Smooth muscle cell of the brain vasculature (primary cell): ENCODE data around the gene MYOM3.

Experiments
- DNase-seq: peaks from one replicate; pipeline ENCODE4 v3.0.0-alpha.2; 2012; ENCODE audit warnings: low read depth, low spot score

The MYOM3 gene

DNA sequence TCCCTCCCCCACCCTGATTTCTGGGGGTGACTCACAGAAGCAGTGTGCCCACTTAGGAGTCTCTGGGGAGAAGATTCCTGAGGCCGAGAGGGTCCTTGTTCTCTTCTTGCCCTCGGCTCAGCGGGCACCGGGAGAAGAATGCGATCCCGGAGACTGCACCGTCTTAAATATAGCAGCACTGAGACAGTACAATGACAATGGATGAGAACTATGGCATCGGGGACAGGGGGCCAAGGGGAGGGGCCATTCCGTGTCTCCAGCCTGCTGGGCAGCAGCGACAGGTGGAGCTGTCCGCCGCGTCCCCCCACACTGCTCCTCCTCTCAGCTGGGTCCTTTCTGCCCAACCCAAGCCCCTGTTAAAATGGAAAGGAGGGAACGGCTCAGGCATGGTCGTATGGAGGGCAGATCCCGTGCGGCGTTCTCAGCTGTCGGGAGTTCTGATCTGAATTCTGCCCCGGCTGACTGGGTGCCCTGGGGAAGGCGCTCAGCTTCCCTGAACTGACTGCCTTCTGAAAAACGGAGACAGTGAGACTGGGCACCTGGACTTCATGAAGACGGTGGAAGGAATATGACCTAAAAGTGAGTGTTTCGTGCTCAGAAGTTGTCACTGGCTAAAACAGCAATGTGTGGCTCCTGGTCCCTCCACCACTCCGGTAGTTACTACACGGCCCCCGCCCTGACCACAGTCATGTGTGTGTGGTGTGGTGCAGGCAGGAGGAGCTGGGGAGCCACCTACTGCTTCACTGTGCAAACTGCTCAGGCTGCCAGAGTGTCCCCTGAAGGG, at the start of gene MYOM3:
TSS of gene MYOM3 (minus strand) at position 140 of the 784 bp plus-strand sequence. CDS start 3,499 bp downstream, outside the sequence.
- no peak for DNase-seq

DNA sequence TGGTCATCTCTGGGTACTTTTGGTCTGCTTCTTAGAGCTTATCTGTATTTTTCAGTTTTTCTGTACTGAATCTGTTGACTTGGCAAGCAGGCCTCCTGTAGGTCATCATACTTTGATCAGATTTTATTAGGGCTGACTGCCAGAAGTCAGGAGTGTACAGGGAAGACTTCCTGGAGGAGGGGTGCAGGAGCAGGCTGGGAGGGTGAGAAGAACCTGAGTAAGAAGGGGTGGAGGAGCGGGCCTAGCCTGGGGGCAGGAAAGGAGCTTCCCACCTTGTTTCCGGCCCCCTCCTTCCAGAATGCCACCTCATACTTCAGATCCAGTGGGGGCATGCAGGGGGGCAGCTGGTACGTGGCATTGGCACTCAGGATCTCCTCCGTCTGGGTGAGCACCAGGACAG, 49.3 kb upstream of the MYOM3 start:
- no peak for DNase-seq

DNA sequence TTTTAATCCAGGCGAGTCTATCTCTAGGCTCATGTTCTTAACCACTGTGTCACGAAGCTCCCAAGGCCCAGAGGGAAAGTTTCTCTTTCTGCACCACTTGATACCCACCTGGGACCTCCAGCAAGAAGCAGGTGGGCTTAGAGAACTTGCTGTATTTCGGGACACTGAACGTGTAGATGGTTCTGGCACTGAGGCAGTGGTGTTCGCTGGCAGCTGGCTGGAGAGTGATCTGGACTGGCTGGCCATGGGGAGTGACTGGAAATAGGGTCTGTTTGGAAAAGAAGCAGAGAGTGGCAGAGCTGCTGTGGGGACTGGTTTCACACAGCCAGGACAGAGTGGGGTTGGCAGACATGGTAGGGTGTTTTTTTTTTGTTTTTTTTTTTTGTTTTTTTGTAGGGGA, 47.4 kb upstream of the MYOM3 start:
- no peak for DNase-seq

DNA sequence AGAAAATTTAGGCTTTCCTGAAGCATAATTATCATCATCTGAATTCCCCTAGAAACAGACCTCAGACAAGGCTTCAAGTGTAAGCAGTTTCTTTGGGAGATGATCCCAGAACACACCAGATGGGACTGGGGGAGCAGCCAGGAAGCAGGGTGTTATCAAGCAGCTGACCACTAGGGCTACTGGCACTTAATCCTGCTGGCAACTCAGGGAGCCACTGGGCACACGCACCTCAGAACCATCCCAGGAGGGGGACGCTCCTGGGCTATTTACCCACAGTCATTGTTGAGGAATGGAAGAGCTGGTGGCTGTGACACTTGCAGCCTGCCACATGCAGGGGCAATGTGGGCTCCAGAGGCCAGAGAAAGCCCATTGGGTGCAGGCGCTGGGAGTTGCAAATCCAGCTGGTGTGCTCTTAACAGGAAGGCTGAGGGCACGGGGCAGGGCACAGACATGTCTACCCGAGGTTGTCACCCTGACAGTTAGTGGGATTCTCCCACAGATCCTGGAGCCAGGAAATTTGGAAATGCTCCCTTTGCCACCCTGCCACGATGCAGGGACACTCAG, 46.1 kb upstream of the MYOM3 start:
- no peak for DNase-seq

DNA sequence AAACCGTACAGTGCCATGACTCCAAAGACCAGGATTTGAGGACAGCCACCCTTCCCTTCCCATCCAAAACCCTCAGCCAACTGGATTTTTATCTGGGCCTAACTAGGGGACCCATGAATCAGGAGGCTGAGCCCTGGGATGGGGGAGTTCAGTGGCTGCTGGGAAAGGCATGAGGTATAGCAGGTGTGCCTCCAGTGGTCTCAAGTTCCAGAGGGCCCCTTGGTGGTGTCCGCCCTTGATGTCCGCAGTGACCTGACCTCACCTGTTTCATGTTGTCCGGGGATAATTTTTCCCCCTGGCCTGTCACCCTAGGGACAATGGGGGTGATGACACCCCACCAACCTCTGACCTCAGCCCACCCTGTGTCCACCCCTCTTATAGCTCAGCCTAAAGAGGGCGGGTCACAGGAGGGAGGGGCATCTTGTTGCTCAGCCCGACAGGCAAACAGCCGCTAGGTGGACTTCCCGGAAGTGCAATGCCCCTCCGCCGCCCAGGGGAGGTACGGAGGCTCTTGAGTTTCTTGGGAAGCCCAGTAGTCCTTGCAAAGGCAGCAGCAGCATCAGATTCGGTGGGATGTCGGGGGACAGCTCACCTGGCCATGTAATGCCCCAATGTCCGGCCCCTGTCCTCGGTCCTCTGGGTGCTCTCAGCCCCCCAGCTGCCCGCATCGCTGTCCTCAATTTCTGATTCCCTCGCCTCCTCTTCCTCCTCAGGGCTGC, 44.8 kb upstream of the MYOM3 start:
- no peak for DNase-seq

DNA sequence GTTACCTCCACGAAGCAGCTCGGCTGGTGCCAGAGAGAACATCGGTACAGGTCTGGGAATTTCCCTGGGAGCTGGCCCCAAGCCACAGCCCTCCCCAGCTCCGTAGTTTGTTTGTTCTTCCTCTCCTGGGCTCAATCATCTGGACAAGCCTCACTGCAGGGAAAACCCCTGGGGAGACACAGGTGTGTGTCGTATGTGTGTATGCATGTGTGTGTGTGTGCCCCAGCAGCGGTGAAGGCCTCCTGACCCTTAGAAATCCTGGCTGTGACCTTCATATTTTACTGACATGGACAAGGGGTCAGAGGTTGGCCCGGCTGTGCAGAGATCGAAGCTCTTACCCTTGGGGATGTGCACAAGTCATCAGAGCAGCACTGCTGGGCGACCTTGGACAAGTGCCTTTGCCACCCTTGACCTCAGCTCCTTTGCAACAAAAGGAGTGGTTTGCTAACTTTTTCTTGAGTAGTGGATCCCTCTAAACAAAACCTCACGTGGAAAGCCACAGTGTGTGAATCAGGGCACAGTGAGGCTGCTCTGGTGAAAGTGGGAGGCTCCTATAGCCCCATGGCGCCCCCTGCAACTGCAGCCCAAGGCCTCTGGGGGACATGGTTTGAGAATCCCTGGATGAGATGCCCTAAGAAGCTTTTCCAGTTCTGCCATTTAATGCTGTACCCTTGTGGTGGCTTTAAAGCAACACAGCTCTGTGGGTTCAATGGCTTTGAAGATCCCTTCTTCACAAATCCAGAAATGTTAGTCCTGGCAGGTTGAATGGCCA, 43.3 kb upstream of the MYOM3 start:
- DNase-seq, result no peak

DNA sequence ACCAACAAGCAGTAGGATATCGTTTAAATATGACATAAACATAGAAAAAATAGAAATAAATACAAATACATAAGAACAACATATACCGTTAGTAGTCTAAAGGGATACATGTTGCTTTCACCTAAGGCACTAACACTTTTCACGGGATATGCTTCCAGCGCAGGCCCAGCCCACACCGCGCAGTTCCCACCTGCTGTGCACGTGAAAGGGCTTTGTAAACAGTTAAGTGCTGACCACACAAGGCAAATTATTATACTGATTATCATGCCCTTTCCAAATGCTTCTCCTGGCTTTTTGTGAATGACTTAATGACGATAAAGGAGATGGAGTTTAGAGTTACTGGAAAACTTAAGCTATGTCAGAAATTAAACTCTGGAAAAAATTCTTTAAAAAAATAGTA, 42.3 kb upstream of the MYOM3 start:
- DNase-seq, result no peak

DNA sequence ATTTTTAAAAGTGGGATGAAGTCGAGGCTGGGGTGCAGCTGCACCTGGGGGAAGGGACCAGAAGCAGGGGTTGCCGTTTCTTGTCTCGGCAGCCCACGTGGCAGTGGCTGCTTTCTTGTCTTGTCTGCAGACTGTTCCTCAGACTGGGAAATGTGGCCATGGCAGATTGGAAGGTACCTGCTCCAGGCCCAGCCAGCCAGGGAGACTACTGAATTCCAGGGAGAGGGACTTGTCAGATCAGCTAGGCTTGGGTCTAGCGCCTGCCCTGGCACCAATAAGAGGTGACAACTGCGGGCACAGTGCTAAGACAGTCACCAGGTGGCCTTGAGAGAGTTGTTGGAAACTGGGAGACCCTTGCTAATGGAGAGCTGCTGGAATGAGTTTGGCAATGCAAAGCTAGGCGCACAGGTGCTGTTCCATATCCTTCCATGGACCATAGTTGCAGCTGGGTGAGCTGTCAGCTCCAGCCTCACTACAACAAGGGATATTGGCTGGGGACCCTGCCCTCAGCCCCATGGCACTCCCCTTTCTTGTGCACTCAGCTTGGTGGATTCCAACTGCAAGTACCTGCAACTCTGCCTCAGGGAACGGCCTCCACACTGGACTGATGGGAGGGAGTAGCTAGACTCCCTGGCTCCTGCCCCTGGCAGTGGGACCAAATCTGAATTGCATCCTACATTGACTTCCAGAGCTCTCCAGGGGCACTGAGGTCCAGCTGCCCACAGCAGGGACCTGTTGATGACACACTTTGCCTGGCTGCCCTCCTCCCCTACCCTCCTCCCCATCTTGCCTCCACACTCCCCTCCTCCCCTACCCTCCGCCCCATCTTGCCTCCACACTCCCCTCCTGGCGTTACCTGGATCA, 40.9 kb upstream of the MYOM3 start:
- DNase-seq, result no peak

DNA sequence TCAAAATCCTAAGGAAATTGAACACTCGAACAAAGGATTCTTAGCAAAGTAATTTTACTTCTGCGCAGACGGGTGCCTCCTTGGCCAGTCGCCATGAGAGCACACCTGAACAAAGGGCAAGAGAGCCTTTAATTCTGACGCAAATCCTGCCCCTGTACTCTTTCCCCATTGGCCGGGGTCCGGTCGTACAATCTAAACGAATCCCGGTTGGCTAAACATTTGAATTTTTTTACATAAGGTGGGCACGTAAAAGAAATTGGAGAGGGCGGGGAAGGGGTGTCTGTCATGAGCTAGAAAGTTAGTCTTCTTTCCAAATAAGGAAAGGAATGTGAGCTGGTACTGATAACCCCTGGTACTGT, 39.2 kb upstream of the MYOM3 start:
- no peak for DNase-seq

DNA sequence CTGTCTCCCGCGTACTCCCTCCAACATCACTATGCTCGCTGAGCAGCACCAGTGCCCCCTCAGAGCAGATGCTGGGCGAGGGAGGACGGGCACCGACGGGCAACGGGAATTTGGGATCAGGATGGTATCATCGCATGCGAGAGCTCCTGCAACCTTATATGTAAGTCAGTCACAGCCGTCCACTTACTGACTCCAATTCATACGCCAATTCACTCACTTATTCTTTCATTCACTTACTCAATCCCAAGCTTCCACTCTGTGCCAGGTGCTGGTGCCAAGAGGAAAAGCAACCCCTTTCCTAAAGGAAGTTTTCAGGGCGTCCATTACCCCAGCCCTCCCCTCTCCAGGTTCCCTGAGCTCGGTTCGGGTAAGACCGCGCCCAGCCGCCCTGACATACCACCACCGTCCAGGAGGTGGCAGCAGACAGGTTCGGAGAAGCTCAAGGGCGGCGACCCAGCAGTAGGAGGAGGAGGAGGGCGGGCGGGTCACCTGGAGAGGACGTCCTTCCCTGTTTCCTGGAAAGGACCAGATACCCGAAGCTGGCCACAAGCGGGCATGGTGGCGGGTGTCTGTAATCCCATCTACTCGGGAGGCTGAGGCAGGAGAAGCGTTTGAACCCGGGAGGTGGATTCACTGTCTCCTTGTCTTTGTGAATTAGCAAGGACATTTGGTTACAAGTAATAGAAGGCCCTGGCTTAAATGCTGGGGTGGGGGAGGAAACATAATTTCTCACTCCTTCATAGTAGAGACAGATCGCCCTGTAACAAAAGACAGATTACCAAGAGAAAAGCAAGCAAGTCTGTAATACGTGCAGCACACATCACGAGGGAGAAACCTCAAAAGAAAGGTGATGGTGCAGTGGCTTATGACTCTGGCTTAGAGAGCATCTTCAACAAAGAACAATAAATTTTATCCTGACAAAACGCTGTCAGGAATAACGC, 38.6 kb upstream of the MYOM3 start:
- peak; percentile 46 for DNase-seq

DNA sequence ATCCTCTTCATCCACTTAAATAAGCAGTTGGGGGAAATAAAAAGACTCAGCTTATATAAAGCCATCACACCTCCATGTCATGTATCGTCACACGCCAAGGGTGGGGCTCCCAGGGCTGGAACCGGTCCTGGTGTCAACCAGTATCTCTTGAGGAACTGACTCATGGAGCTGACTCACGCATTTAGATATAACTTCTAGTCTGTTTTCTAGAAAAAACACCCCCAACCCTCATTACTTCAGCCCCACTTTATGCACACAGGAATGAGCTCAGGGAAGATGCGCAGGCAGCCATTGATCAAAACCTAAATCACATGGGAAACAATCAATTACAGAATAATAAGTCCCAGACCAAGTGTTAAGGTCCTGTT, 37.9 kb upstream of the MYOM3 start:
- no peak for DNase-seq

DNA sequence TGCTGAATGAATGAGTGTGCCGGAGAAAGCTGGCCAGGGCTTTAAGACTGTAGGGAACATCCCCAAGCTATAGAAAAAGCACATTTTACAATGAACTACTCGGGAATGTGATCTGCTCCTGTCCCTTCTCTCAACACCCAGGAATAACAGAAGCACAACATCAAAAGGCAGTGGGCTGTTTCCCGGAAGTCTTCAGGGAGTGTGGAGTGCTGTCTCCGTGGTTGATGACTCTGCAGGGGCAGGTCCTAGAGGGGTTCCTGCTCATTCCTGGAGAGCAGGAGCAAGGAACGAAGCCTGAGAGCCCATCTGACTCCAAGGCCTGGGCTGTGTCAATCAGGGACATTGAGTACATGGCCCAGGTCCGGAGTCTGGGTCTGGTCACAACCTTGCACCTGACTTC, 35.9 kb upstream of the MYOM3 start:
- DNase-seq, result no peak

DNA sequence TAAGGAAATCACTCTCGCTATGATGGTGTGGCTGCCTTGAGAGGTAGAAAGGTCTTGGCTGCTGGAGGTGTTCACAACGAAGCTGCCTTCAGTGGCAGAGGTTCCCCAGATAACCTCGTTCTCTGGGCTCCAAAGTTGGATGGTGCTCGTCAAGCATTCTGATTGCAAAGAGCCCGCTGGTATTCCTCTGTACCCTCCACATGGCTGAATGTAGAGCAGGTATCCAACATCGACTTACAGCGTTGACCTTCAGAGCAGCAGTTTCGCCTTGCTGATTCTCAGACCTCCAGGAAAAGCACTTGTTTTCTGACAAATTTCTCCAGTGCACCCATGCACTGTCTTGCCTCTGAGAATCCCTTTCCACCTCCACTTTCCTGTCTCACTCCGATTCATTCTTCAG, 35.3 kb upstream of the MYOM3 start:
- DNase-seq, result no peak

DNA sequence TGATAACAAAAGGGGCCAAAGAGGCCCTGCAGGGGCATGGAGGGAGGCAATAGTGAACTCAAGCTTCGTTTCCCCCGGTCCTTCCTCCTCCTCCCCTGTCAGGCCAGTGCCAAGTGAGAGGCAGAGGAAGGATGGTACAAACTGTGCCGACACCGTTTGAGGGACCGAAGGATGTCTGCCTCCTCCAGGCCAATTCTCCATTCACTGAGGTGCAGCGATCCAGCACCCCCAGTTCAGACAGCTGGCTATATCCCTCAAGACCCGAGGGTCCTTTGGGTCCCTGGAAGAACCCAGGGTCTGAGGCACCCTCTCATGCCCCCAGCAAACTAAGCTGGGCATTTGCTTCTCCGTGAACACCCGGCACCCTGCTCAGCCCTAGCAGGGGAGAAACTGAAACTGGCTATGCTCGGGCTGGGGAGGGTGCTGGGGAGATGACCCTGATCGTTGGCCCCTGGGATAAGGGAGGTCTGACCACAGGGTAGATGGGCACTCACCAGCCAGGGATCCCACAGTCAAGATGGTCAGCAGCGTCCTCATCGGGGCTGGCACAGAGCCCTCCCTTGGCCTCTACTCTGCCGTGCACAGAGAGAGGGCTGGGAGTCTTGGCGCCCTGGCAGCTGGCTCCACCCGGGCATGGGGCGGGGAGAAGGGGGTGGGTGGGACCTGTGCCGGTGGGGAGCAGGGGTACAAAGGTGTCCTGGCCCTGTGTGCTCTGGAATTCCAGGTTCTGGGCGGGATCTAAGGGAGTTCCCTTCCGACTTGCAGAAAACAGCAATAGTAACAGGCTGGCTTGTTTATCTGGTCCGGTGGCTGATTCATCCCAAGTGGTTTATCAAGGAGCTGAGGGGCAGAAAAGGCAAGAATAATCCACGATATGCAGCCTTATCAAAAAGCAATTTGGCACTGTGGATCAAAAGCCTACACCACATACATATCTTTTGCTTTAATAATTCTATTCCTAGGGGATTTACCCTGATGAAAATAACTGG, 30.9 kb upstream of the MYOM3 start, which contains the start of gene IL22RA1:
TSS of gene IL22RA1 (minus strand) at position 595 of the 989 bp plus-strand sequence. CDS start at position 537, 58 bp downstream.
- DNase-seq, result no peak

DNA sequence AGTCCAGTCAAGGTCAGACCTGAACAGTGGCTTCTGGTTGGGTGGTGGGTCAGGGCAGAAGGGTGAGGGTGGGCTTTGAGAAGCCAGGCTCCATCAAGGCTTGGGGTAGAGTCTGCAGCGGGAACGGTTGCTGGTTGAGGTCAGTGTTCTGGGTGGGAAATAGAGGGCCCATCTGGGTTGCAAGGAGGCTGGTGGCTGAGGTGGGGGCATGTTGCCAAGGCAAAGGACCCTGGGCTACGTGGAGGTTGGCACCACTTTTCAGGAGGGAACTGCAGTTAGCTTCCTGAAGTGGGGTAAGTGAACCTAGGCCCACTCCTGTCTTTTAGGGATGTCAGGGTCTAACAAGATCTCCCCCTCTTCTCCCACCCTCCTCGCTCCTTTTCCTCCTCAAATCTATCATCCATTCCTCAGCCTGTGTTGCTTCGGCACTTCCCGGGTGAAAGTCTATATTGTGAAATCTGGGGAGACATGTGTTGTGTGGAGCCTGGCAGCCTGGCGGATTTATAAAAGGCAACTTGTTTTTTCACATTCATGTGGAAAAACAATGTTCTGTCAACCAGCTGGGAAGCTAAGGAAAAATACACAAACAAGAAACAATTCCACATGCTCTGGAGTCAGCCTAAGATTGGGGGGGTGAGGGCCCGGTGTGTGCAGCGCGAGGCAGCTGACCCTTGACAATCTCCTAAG, 29.5 kb upstream of the MYOM3 start:
- DNase-seq, result peak; percentile 2

DNA sequence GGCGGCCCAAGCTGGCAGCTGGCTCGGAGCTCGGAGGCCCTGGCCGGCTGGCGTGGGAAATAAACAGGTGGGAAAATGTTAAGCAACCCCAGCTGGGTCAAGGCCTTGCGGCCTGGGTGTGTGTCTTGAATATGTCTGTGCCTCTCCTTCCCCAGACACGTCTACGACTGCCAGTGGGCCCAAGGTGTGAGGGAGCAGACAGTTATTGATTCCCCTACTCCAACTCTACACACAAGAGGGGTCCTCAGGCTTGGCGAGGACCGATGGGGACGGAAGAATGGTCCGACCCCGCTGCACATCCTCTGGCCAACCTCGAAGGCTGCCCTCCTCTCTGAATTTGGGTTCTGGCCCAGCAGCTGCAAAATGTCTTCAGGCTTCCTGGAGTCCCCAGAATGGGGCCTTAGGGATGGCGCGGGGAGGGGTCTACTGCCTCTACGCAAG, 28.8 kb upstream of the MYOM3 start:
- no peak for DNase-seq

DNA sequence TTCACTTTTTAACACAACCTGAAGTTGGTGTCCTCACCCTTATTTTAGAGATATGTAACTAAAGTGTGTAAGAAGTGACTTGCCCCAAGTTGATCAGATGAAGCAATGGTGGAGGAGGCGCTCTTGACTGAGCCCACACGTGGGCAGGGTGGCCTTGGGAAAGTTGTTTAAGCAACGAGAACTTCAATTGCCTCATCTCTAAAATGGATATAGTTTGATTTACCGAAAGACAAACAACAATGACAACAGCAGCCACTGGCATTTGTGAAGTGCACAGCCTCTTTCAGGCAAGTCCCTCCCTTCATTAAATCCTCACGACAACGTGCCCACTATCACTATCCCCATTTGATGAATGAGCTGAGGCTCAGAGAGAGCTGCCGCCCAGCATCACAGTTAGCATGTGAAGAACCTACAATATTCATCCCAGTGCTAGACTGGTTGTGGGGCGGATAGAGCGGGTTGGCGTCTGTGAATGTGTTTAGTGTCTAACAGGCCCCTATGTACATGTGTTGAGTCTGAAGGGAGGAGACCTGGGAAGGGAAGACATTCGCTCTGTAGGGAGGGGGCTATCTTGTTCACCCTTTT, 28.0 kb upstream of the MYOM3 start:
- DNase-seq, result no peak

DNA sequence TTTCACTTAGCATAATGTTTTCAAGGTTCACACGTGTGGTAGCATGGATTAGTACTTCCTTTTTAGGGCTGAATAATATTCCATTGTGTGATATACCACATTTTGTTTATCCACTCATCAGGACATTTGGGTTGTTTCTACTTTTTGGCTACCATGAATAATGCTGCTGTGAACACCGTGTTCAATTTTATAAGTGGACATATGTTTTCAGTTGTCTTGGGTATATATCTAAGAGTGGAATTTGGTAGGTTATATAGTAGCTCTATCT, 27.2 kb upstream of the MYOM3 start:
- no peak for DNase-seq
